ENCODE data around the gene FN3KRP. TPM values are rescaled to one million over a fixed set of nuclear protein-coding genes. Genes with fewer than 3 reads are reported as not detected.

FN3KRP gene
- total RNA-seq, 4 donors from 2014 or later: 16.3 to 39.6 (median 26.8) TPM

DNA sequence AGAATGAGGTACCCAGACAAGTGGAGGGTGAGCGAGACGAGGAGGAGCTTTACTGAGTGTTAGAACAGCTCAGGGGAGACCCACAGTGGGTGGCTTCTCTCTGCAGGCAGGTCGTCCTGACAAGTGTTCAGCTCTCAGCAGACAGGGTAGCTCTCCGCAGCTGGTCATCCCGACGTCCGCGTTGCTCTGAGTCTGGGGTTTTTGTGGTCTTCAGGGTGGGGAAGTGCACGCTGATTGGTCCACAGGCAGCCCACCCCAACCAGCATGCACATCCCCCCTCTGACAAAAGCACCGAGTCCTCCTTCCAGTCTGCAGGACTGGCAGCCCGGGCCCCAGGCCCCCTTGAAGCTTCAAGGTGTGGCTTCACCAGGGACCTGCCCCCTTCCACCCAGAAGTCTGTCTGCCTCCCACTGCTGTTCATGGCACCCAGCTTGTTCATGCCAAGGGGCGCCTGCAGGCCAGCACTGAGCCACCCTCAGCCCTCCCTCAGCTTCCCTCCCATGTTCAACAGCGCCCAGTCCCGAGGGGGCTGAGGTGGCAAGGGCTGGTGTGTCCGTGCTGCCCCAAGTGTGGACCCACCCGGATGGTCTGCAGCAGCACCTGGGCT lies 48.4 kb upstream of the FN3KRP start:
- Histone ChIP-seq H3K27me3 (no peaks in the 10 kb centered on the region), H3K9me3 (no peaks in the 10 kb centered on the region), H3K36me3 (no peaks in the 10 kb centered on the region), H3K4me3 (no peak overlapping the region), H3K27ac (peak overlapping the region in 2 of 4 donors; percentile 15 to 45), H3K4me1 (peaks cover 4 to 17% (median 7%) of the 10 kb centered on the region in 4 donors)
- DNase-seq: no peak
- intact Hi-C loops (cut with DNase I; ENCODE audit: low total_unique reads): loop anchor here (2.0 to 10.0 kb wide), 2 partner anchors 67 to 107 kb away; partner anchors contain the start of gene FN3K
- in situ Hi-C loops (cut with MboI; ENCODE audit: low pct_ligation_motif_present in 1 of 4, low pct_unique_long_range_greater_than_20kb in 1 of 4, low sequenced_read_pairs in 3 of 4): loop anchor here in 2 of 4 donors (10.0 to 25.0 kb wide), 2 partner anchors 94 to 97 kb away; partner anchors contain the start of gene TBCD (in 1 of the 2)
- WGBS, 2 donors (ENCODE audit: low coverage in 1 of 2): 75 to 80% methylated on average over 6 to 15 of the region's 16 CpGs
- TF ChIP-seq, protein P1, sequence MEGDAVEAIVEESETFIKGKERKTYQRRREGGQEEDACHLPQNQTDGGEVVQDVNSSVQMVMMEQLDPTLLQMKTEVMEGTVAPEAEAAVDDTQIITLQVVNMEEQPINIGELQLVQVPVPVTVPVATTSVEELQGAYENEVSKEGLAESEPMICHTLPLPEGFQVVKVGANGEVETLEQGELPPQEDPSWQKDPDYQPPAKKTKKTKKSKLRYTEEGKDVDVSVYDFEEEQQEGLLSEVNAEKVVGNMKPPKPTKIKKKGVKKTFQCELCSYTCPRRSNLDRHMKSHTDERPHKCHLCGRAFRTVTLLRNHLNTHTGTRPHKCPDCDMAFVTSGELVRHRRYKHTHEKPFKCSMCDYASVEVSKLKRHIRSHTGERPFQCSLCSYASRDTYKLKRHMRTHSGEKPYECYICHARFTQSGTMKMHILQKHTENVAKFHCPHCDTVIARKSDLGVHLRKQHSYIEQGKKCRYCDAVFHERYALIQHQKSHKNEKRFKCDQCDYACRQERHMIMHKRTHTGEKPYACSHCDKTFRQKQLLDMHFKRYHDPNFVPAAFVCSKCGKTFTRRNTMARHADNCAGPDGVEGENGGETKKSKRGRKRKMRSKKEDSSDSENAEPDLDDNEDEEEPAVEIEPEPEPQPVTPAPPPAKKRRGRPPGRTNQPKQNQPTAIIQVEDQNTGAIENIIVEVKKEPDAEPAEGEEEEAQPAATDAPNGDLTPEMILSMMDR (IDR thresholded peaks at IDR 0.05): no peak
- TF ChIP-seq POLR2AphosphoS5 (IDR thresholded peaks at IDR 0.05): no peak
- no peak for TF ChIP-seq EP300 (IDR thresholded peaks at IDR 0.05; ENCODE audit: low read depth)
- TF ChIP-seq POLR2A (IDR thresholded peaks at IDR 0.05): no peak

DNA sequence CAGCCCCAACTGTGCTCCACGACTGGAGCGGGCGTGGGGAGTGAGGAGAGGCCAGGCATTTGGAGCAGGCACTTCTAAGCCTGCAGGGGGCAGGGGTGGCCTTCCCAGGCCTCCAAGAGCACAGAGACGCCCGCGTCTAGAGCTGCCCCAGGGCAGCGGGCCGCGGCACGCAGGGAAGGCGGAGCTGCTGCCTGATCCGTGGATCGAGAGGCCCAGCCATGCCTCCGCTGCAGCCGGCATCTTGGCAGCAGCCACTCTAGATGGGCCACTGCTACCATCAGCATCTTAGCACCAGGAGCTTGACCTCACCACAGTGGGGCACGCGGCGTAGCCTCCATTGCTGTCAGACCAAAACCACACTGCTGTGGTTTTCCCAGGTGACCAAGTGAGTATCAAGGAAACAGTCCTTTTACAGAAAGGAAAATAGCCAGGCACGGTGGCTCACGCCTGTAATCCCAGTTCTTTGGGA lies 47.8 kb upstream of the FN3KRP start:
- Histone ChIP-seq H3K4me3 (no peak overlapping the region), H3K9me3 (no peaks in the 10 kb centered on the region), H3K36me3 (no peaks in the 10 kb centered on the region), H3K27me3 (no peaks in the 10 kb centered on the region), H3K27ac (peak overlapping the region; percentile 15 to 45 (median 26)), H3K4me1 (peaks cover 4 to 17% (median 7%) of the 10 kb centered on the region in 4 donors)
- WGBS, 2 donors (ENCODE audit: low coverage in 1 of 2): 20 to 59% methylated on average over 2 to 10 of the region's 20 CpGs
- TF ChIP-seq, protein P1 (IDR thresholded peaks at IDR 0.05): peak; percentile 56 to 75 (median 61)
- no peak for TF ChIP-seq POLR2A (IDR thresholded peaks at IDR 0.05)
- TF ChIP-seq POLR2AphosphoS5 (IDR thresholded peaks at IDR 0.05): no peak
- in situ Hi-C loops (cut with MboI; ENCODE audit: low pct_ligation_motif_present in 1 of 4, low pct_unique_long_range_greater_than_20kb in 1 of 4, low sequenced_read_pairs in 3 of 4): loop anchor here in 2 of 4 donors (10.0 to 25.0 kb wide), 2 partner anchors 94 to 96 kb away; partner anchors contain the start of gene TBCD (in 1 of the 2)
- intact Hi-C loops (cut with DNase I; ENCODE audit: low total_unique reads): loop anchor here (2.0 to 10.0 kb wide), 2 partner anchors 66 to 106 kb away; partner anchors contain the start of gene FN3K
- DNase-seq: peak; percentile 79

DNA sequence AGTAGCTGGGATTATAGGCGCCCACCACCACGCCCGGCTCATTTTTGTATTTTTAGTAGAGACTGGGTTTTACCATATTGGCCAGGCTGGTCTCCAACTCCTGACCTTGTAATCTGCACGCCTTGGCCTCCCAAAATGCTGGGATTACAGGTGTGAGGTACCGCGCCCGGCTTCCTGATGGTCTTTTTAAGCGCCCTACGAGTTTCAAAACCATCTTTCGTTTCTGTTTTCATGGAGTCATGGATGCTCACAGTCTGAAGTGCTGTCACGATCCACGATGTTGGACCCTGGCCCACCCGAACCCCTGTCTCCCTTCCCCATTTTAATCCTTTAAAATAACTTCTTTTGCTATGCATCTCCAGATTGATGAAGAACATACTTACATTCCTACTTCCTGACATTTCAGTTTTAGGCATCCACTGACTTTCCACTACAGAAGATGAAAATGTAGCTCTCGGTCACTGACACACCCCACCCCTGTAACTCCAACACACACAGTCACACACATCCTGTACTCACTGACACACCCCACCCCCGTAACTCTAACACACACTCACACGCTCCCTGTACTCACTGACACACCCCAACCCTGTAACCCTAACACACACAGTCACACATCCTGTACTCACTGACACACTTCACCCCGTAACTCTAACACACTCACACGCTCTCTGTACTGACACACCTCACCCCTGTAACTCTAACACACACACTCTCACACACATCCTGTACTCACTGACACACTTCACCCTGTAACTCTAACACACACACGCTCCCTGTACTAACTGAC lies 45.6 kb upstream of the FN3KRP start:
- in situ Hi-C loops (cut with MboI; ENCODE audit: low pct_ligation_motif_present in 1 of 4, low pct_unique_long_range_greater_than_20kb in 1 of 4, low sequenced_read_pairs in 3 of 4): loop anchor here in 2 of 4 donors (5.0 to 25.0 kb wide), 2 partner anchors 91 kb away; partner anchors contain the start of gene TBCD (in 1 of the 2)
- 79 to 84% methylated on average over 8 to 19 of the region's 19 CpGs for WGBS, 2 donors (ENCODE audit: low coverage in 1 of 2)
- H3K4me3 ChIP-seq: no peak overlapping the region
- DNase-seq: no peak
- H3K4me1 ChIP-seq: peaks cover 4 to 28% (median 7%) of the 10 kb centered on the region in 4 donors
- no peaks in the 10 kb centered on the region for H3K36me3 ChIP-seq
- H3K9me3 ChIP-seq: no peaks in the 10 kb centered on the region
- peak overlapping the region in 3 of 4 donors; percentile 25 to 51 (median 45) for H3K27ac ChIP-seq
- intact Hi-C loops (cut with DNase I; ENCODE audit: low total_unique reads): no loop called here
- TF ChIP-seq, protein P1 (IDR thresholded peaks at IDR 0.05): no peak
- TF ChIP-seq POLR2A (IDR thresholded peaks at IDR 0.05) (no peak), POLR2AphosphoS5 (IDR thresholded peaks at IDR 0.05) (no peak), EP300 (IDR thresholded peaks at IDR 0.05; ENCODE audit: low read depth) (no peak)
- no peaks in the 10 kb centered on the region for H3K27me3 ChIP-seq

Measured in transverse colon (tissue), 4 donors.